ENCODE results near the gene SMYD4. TPM values are rescaled to one million over a fixed set of nuclear protein-coding genes. Genes with fewer than 3 reads are reported as not detected.

The SMYD4 gene
- total RNA-seq, 3 donors from 2014 or later (not counting 1 experiment from before 2014, with no cell fraction given), result 20.3 to 37.8 (median 24.3) TPM

DNA sequence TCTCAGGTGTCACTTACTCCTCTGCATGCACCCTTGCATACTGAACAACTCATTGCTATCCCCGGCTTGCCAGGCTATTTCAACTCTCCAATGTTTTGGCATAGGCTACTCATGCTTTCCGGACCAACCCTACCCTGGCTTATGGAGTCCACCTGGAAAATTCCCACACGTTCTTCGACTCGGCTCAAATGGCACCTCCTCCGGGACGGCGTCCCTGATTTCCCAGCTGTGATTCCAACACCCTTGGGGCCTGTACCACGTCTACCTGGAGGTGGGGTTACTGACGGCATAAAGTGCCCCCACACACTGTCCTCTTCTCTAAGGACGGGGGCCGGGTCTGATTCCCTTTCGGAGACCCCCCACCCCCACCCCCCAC, 498 bp downstream of the SMYD4 start:
- Mint-ChIP-seq H3K9me3 (no peaks in the 10 kb centered on the region), H3K27ac (peak overlapping the region; percentile 91), H3K36me3 (no peaks in the 10 kb centered on the region), H3K4me3 (peak overlapping the region; percentile 96), H3K27me3 (ENCODE audit: low read depth in 2 of 2) (no peaks in the 10 kb centered on the region), H3K4me1 (peaks cover 39 to 41% of the 10 kb centered on the region in 2 donors)
- Histone ChIP-seq H3K4me1 (ENCODE audit: control insufficient read depth, insufficient read depth, low read length) (peaks cover 29% of the 10 kb centered on the region), H3K27me3 (ENCODE audit: control insufficient read depth, insufficient read depth, low read length) (no peaks in the 10 kb centered on the region), H3K27ac (ENCODE audit: low read length) (peak overlapping the region; percentile 75), H3K36me3 (ENCODE audit: control insufficient read depth, insufficient read depth, low read length) (peaks cover 13% of the 10 kb centered on the region), H3K9me3 (ENCODE audit: control insufficient read depth, insufficient read depth, low read length) (no peaks in the 10 kb centered on the region), H3K4me3 (ENCODE audit: low read length) (peak overlapping the region; percentile 75)
- TF ChIP-seq, protein P1, sequence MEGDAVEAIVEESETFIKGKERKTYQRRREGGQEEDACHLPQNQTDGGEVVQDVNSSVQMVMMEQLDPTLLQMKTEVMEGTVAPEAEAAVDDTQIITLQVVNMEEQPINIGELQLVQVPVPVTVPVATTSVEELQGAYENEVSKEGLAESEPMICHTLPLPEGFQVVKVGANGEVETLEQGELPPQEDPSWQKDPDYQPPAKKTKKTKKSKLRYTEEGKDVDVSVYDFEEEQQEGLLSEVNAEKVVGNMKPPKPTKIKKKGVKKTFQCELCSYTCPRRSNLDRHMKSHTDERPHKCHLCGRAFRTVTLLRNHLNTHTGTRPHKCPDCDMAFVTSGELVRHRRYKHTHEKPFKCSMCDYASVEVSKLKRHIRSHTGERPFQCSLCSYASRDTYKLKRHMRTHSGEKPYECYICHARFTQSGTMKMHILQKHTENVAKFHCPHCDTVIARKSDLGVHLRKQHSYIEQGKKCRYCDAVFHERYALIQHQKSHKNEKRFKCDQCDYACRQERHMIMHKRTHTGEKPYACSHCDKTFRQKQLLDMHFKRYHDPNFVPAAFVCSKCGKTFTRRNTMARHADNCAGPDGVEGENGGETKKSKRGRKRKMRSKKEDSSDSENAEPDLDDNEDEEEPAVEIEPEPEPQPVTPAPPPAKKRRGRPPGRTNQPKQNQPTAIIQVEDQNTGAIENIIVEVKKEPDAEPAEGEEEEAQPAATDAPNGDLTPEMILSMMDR (IDR thresholded peaks at IDR 0.05), result no peak
- 2% methylated on average over 13 of the region's 13 CpGs for WGBS (ENCODE audit: insufficient coverage)
- ATAC-seq, result peak; percentile 1 to 2 (median 2)
- no peak for DNase-seq
- intact Hi-C loops (cut with micrococcal nuclease), result loop anchor here (1.0 kb wide), 1 partner anchor 113 kb away; no protein-coding TSS in a partner anchor

DNA sequence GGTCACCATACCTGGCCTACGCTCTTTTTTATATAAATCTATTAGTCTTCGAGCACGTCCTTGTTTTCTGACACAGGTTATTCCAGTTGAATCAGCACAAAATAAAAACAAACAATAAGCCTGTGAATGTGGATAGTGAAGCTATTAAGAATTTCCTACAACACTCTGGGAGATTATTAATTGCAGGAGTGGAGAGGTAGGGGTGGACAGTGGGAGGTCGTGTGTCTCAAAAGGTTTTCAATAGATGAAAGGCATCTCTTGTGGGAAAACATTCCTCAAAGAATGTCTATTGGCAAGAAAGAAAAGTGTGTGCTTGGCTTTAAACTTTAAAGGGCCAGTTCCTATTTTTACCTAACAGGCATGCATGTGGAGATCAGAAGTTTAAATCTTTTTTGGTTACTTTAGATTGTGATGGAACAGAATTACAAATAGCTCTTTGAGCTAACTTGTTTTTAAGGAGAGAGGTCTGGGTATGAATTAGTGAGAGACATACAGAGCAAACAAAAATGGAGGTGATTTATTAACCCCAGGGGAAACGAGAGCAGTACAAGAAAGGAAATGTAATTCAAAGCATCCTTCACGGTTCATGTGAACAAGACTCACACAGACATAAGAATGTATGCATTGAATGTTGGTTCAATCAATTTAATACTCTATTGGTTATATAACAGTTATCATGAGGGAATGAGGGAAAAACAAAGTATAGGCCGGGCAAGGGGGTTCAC, 9.0 kb downstream of the SMYD4 start:
- WGBS (ENCODE audit: insufficient coverage), result 75% methylated on average over 5 of the region's 7 CpGs
- H3K4me1 ChIP-seq (ENCODE audit: control insufficient read depth, insufficient read depth, low read length), result peaks cover 18% of the 10 kb centered on the region
- intact Hi-C loops (cut with micrococcal nuclease), result no loop called here
- no peak for ATAC-seq
- no peaks in the 10 kb centered on the region for H3K36me3 Mint-ChIP-seq
- H3K36me3 ChIP-seq (ENCODE audit: control insufficient read depth, insufficient read depth, low read length), result peaks cover 16% of the 10 kb centered on the region
- H3K4me1 Mint-ChIP-seq, result peaks cover 13 to 16% of the 10 kb centered on the region in 2 donors
- H3K4me3 ChIP-seq (ENCODE audit: low read length), result no peak overlapping the region
- peak overlapping the region; percentile 5 to 24 for H3K27ac Mint-ChIP-seq
- TF ChIP-seq, protein P1 (IDR thresholded peaks at IDR 0.05), result no peak
- no peaks in the 10 kb centered on the region for H3K27me3 Mint-ChIP-seq (ENCODE audit: low read depth in 2 of 2)
- no peak overlapping the region for H3K27ac ChIP-seq (ENCODE audit: low read length)
- no peaks in the 10 kb centered on the region for H3K27me3 ChIP-seq (ENCODE audit: control insufficient read depth, insufficient read depth, low read length)
- no peaks in the 10 kb centered on the region for H3K9me3 ChIP-seq (ENCODE audit: control insufficient read depth, insufficient read depth, low read length)
- no peak for DNase-seq
- H3K4me3 Mint-ChIP-seq, result no peak overlapping the region
- H3K9me3 Mint-ChIP-seq, result no peaks in the 10 kb centered on the region

DNA sequence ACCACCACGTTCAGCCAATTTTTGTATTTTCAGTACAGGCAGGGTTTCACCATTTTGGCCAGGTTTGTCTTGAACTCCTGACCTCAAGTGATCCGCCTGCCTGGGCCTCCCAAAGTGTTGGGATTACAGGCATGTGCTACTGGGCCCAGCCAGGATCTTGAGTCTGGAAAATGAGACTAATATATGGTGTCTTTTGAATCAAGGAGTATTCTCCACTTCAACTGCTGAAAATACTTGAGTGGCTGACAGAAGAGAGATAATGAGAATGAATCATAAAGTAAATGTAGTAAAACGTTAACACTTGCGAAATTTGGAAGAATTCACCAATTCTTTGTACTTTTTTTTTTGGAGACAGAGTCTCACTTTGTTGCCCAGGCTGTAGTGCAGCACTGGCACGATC, 16.6 kb downstream of the SMYD4 start:
- Mint-ChIP-seq H3K4me3 (no peak overlapping the region), H3K36me3 (no peaks in the 10 kb centered on the region), H3K27ac (no peak overlapping the region), H3K4me1 (no peaks in the 10 kb centered on the region), H3K9me3 (no peaks in the 10 kb centered on the region), H3K27me3 (ENCODE audit: low read depth in 2 of 2) (no peaks in the 10 kb centered on the region)
- no peaks in the 10 kb centered on the region for H3K4me1 ChIP-seq (ENCODE audit: control insufficient read depth, insufficient read depth, low read length)
- intact Hi-C loops (cut with micrococcal nuclease), result no loop called here
- H3K27me3 ChIP-seq (ENCODE audit: control insufficient read depth, insufficient read depth, low read length), result no peaks in the 10 kb centered on the region
- 96% methylated on average over 5 of the region's 5 CpGs for WGBS (ENCODE audit: insufficient coverage)
- no peak for DNase-seq
- no peaks in the 10 kb centered on the region for H3K9me3 ChIP-seq (ENCODE audit: control insufficient read depth, insufficient read depth, low read length)
- TF ChIP-seq, protein P1 (IDR thresholded peaks at IDR 0.05), result no peak
- H3K27ac ChIP-seq (ENCODE audit: low read length), result no peak overlapping the region
- H3K4me3 ChIP-seq (ENCODE audit: low read length), result no peak overlapping the region
- ATAC-seq, result no peak
- peaks cover 10% of the 10 kb centered on the region for H3K36me3 ChIP-seq (ENCODE audit: control insufficient read depth, insufficient read depth, low read length)
